GM13976 (cell line): ENCODE data around the gene NXN.
"Not testable (repeated sequence)": the region's sequence is repeated elsewhere in the genome, so short reads cannot be mapped to it uniquely, and the experiment has no call there.

Experiments
- DNase-seq: peaks from one replicate; pipeline ENCODE4 v3.0.0; 2012; ENCODE audit warnings: low spot score
- CTCF ChIP-seq: IDR thresholded peaks from 2 replicates; pipeline ENCODE4 v1.5.1; 2012; ENCODE audit warnings: borderline replicate concordance, mild to moderate bottlenecking; ENCODE audit not compliant: insufficient read depth; ENCODE audit errors: extremely low read depth, missing control alignments, control extremely low read depth
- in situ Hi-C: fragments of 300-500 bp; cut with MboI; formaldehyde crosslinking; loops from one replicate; pipeline ENCODE4 v1.12.0; 2022; ENCODE audit warnings: low sequenced_read_pairs, mixed read lengths, inconsistent platforms; ENCODE audit not compliant: unreplicated experiment

The NXN gene

DNA sequence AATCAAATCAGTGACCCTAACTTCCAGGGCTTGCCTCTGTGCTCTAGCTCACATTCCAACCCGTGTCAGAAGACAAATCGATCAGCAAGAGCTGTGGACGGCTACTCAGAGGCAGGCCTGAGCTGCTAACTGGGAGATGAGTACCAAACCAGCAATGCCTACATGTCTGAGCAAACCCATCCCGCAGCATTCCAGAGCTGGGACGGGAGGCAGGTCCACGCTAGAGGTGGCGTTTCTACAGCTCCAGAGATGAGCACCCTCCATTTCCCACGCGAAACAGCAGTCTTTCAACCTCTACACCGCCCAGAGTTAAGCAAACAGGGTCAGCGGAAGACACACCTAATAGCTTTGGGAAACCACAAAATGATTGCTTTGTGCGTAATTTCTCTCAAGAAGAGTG, 6.5 kb downstream of the NXN start:
- no peak for DNase-seq

GRCh38 chr17:971861-972260, 7.7 kb downstream of the NXN start:
- in situ Hi-C loops, DNase-seq: not testable (repeated sequence)

More for the DNA sequence above, 6.5 kb downstream of the NXN start:
- TF ChIP-seq CTCF = no peak
- in situ Hi-C loops = no loop called here

DNA sequence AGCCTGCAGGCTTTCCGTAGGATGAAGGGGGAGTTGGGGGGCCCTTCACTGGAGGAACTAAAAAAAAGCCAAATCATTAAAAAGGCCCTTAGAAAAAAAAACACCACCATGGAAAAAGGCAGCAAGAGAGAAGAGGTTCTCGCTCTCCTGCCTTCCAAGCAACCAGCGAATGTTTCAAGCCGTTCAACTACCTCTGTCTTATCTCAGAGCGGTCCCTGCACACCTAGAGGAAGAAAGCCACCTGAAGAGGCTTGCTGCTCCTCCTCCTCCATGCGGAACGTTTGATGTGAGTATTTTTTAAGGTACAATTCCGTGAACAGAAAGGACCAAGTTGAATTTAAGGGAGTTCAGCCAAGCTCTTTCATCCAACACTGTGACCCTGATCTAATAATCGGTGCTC, 9.2 kb downstream of the NXN start:
- no peak for TF ChIP-seq CTCF
- no peak for DNase-seq
- in situ Hi-C loops = no loop called here

GRCh38 chr17:969811-970355, 9.7 kb downstream of the NXN start:
- no peak for TF ChIP-seq CTCF
- DNase-seq = no peak
- in situ Hi-C loops = no loop called here

- in situ Hi-C loops = no loop called here
- DNase-seq = no peak
- no peak for TF ChIP-seq CTCF
Observed at GRCh38 chr17:968812-969730, 10.5 kb downstream of the NXN start.

GRCh38 chr17:967122-967521, 12.5 kb downstream of the NXN start:
- DNase-seq = no peak
- TF ChIP-seq CTCF = no peak
- in situ Hi-C loops = no loop called here

DNA sequence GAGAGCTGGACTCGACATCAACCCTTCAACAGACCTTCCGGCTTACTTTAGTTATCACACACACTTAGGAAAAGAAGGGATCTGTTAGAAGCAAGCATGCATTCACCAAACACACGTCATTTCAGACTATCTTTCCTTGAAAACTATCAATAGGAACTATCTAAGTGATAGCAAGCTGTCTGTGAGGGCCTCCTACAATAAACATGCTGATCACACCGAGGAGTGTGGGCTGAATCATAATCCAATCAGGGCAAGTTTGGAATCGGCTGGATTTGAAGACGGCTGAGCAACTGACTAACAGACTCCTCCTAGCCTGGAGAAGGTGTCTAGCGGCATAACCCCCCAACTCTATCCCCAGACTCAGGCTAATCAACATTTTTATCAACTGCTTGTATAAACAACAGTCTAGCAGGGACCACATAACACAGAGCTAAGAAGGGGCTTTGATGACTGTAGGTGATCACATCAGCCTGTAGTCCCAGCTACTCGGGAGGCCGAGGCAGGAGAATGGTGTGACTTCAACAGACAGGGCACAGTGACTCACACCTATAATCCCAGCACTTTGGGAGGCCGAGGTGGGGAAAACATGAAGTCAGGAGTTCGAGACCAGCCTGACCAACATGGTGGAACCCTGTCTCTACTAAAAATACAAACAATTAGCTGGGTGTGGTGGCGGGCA, 14.1 kb downstream of the NXN start:
- DNase-seq = no peak
- no peak for TF ChIP-seq CTCF
- in situ Hi-C loops = no loop called here
